Stimulated activated CD4-positive, alpha-beta T cell treated with anti-CD3 and anti-CD28 coated beads, Interleukin-12 subunit alpha, Interleukin-12 subunit beta, amount 100 ng/mL, for 48 hours (primary cell): Measurements from ENCODE around the gene MME.
"Not testable (repeated sequence)": the region's sequence is repeated elsewhere in the genome, so short reads cannot be mapped to it uniquely, and the experiment has no call there.

Experiments
- DNase-seq, 3 donors: peaks; one replicate each; pipeline ENCODE4 v3.0.0-alpha.2; 2020; ENCODE audit warnings: low read depth in 2 of 3, low spot score in 1 of 3

MME gene

DNA sequence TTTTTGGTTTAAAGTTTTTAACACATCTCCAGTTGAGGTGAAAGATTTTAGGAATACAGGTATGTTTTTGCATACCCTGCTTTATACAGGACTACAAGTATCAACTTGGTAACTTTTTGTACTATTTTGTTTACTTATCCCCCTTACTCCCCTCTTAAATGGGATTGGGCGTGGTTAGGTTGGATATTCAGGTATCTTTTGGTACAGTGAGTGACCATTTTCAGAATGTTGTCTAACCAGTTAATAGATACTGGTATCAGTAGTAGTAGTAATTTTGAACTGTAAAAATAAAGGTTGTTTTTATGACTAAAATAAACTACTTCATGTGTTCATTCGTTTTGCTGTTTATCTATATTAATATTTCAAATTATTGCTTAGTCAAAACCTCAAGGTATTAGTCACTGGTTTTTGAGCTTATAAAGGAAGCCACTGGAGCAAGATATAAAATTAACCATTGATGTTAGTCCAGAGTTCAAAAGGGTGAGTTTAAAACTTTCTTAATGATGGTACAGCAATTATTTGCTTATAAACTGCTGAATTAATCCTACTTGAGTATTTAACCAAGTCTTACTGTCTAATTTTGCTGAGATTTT lies 3.3 kb downstream of the MME start:
- DNase-seq = no peak

DNA sequence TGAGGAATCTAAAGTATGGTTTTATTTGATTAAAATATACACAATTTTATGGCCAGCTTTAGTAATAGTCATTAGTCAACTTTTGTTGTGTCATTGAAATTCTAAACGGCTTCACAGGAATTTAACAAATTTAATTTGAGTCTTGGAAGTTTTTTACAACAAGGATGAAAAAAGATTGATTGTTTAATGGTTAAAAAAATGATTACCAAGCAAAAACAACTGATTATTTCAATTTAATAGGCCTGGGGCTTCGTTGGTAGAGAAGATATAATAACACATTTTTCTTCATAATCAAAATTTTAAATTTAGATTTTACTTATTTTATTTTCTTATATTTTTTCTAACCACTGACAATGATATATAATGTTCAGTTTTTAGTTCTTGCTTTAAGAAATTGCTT lies 4.4 kb downstream of the MME start:
- DNase-seq = no peak

DNA sequence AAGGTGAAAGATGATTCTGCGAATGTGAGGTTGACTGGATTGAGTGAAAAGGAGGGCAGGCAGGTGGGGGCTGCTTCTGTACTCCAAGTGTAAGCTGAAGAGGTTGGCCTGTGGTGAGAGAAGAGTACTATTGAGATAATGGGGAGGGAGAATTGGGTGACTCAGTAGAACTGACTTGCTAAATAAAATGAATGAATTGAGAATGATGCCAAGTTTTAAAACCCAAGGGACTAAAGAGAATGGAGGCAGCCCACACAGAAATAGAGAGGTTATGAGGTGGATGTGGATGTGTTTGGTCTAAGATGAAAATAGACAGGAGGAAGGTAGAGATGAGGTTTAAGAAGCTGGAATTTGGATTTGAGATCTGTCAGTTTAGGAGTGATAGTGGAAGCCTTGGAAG lies 5.9 kb downstream of the MME start:
- DNase-seq = no peak

DNA sequence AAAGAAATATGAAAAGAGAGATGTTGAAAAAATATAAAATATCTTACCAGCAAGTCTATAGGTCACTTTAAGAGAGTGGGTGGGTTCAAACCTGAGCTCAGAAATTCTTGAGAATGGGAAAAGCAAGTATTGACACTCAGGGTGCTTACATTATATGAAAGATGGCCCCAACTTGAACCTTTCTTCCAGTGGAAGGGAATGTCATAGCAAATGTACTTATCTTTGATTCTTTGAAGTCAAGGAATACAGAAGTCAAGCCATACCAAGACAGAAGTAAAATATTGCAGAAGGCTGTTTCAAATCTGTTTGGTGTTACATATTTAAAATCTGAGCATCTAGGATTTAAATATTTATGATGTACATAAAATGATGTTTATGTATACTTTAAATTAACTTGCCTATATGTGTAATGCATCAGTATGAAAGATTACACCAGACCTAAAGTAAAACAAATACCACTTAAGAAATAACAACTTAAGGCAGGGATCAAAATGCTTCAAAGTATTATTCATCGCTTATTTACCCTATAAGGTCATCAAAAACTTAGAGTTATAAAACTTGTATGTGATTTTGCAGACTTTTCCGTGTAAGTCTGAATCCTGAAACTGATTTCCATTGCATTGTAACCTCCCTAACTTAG lies 8.7 kb downstream of the MME start:
- DNase-seq = no peak

DNA sequence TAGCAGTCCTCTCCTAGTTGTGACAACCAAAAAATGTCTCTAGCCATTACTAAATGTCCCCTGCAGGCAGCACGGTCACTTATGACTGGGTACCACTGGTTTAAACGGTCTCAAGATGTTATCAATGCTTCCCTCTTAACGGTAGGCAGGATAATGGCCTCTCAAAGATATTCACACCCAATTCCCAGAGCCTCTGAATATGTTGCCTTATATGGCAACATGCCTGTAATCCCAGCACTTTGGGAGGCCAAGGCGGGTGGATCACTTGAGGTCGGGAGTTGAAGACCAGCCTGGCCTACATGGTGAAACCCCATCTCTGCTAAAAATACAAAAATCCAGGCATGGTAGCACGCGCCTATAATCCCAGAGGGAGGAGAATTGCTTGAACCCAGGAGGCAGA lies 9.4 kb downstream of the MME start:
- no peak for DNase-seq

DNA sequence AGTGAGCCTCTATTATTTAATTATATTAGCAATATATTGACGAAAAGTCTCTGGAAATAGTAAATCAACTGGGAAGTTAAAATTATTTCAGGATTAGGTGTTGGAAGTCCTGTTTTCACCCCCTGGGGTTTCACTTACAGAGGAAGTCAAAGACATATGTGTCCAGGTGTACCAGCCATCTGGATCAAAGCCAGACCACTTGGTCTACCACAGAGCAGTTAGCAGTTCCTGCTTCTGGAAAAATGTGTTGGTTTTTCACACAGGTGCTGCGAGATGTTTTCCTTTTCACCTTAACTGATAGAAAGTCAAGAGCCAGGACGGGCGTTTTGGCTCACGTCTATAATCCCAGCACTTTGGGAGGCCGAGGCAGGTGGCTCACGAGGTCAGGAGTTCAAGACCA lies 13.1 kb downstream of the MME start:
- no peak for DNase-seq

DNA sequence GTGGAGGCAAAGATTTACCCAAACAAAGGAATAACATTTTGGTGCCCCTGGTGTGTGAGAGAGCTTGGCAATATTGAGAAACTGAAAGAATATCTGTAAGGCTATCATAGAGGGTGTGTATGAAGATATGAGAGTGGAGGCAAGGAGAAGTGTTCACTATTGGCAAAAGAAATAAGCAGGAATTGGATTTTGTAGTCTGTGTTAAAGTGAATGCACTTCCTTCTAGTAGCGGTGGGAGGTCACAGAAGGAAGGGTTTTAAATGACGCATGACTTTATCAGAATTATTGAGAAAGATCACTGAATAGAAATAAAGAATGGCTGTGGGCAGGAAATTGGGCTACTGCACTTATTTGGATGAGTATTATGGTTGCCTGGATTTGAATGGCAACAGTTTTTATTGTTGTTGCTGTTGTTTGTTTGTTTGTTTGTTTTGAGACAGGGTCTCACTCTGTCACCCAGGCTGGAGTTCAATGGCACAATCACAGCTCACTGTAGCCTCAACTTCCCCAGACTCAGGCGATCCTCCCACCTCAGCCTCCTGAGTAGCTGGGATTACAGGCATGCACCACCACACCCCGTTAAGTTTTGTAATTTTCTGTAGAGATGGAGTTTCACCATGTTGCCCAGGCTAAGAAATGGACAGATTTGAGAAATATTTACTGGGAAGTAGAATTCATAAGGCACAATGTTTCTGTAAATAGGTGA lies 16.3 kb downstream of the MME start:
- DNase-seq = no peak

DNA sequence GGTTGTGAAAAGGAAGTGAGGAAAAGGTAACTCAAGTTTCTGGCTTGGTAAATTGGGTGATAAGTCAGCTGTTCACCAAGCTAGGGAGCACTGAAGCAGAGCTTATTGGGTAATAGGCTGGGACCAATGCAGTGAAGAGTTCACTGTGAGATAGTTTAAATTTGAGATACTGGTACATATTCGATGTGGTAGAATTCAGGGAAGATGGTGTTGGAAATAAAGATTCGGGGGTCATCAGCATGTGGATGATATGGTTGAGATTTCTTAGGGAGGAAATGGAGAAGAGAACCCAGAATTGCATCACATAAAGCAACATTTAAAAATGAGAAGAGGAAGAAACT lies 16.9 kb downstream of the MME start:
- no peak for DNase-seq

DNA sequence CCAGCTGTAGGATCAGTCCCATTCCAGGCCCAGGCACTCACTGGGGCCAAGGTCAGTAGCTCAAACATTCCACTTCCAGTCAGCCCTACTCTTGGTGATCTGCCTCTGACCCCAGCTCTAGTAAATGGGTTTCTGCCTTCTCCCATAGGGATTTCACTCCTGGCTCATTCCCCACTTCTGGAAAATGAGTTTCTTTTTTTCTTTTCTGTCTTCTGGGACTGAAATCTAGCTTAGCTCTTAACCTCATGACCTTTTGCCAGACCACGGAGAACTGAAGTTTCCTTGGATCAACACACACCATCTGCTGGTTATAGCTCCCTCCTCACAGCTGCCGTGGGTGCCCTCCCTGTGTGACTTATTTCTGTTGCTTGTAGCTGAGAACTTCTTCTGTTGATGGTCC lies 21.3 kb downstream of the MME start:
- DNase-seq = no peak

DNA sequence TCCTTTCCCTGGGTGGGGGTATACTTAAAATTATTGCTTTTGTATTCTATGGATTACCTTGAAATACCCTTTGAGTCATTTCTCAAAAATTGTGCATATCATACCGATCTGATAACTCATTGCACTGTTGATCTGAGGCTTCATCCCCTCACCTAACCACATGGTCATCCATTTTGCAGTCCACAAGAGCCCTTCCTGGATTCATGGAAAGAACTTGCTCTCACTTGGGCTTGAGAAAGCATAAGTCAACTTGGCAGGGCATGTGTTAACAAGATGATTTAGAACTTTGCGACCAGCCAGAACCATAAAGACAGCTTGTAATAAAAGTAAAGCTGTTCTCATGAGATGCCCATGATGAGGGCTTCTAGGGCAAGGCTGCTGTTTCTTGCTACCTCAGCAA lies 22.2 kb downstream of the MME start:
- no peak for DNase-seq

DNA sequence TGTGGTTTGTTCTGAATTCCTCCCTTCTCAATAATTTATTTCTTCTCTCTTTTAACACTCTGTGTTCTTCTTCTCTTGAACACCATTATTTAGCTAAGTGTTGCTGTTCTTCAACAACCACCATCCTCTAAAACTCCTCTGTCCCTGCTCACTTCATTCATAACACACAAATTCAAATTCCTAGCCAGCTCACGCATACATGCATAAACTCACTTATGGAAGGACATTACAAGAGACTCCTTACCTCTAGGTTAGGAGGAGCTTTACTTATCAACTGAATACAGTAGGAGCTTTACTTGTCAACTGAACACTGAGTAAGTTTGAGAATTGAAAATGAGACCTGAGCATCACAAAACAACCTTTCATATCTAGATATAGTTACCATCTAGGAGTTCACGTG lies 23.6 kb downstream of the MME start:
- no peak for DNase-seq

DNA sequence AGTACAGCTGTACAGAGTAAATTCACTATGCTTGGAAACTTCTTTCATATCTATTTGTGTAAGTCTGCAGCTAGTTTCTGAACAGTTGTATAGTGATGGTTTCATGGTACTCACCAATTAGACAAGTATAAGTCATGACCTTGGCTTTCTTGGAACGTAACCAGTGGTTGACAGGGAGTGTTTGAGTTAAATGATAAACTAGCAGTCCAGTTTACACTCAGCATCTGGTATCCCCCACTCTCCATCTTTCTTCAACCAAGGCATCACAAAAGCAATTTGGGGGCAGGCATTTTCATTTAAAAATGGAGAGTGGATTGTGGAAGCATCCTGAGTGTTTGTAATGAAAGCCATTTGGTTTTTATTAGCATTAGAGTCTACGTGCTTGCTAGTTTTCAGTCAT lies 26.0 kb downstream of the MME start:
- no peak for DNase-seq

DNA sequence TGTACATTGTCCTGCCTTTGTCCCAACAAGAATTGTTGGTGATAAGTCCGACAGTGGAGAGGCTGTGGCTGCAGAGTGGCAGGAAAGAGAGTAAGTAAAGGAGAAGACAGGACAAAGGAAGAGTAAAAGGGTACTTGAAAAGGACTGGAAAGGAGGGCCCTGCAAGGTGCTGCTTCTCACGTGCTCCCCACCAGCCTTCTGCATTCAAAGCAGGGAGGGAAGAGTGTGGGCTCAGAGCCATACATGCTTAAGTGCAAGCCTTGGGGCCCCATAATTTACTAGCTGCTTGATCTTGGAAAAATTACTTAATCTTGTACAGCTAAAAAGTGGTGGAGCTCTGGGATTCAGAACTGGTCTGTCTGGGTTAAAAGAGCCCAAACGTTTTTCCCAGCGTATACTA lies 29.9 kb downstream of the MME start:
- no peak for DNase-seq

DNA sequence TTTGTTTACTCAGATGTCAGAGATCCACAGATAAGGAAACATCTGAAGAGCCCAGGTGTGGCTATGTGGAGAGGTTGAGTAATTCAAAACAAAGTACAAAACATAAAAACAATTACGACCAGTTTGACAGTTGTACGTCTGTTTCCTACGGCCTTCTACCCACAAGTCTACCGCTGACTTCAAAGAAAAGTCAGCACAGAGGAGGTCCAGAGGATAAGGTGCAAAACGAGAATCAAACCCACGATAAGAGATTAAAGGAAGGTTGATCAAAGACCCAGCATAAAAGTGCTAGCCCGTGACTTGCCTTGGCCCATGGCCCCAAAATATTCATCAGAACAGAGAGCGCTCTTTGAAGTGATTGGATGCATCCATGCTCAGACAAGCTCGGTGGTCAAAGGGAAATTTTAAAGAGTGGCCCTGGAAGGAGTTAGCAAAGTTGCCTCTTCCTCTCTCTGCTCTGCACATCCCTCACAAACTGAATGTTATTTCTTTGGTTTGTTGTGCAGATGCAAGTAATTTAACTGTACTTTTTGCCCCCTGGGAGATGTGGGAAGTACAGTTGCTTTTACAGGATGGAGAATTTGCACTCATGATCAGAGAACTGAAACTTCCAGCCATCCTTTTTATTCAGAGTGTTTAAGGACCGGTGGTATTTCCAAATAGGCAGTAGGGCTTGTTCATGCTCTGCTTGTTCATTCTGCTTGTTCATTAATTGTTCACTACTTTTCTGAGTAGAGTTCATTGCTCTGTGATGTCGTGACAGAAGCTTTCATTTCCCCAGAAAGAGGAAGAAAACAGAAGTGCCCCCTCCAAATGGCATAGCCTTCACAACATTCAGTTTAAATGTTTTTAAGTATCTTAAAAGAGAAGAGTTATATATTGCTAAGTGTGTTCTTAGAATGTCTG lies 31.1 kb downstream of the MME start:
- DNase-seq = no peak

DNA sequence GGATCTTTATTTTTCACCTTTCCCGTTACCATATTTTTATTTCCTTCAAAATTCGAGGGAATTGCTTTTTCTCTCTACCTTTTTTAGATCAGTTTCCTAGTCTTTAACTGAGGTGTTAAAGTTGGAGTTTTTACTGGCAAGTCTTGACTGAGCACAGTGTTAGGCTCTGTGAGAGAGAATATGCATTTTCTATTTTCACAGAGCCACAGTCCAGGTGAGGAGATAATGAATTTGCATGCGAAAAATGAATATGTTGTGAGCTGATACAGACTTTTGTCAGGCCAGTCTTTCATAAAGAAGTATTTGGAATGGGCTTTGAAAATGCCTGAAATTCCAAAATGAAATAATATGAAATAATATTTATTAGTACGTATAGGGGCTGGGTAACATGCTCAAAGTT lies 31.9 kb downstream of the MME start:
- DNase-seq = no peak

DNA sequence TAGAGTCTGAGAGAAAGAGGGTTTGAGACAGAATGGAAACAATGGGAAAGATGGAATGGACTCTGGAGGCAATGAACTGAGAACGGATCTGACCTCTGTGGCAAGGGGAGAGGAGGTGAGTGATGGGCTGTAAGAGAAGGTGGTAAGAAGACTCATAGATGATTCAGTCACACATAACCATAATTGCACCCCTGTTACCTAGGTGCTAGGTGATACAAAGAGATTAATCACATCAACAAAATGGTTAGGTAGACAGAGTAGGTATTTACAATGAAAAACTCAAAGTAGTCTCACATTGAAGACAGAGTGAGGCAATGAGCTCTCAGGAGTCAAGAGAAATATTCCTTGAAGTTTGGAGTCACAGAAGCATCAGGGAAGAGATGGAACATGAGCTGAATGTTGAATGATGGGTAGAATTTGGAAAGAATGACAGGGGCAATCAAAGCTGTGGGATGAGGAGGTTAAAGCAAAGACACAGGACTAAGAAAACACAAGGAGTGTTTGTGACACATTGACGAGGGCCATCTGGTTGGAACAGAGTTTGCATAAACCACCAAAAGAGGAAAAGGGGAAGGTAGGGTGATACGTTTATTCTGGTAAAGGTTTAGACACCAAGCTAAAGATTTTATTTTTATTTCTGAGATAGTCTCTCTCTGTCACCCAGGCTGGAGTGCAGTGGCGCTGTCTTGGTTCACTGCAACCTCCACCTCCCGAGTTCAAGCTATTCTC lies 32.7 kb downstream of the MME start:
- no peak for DNase-seq

DNA sequence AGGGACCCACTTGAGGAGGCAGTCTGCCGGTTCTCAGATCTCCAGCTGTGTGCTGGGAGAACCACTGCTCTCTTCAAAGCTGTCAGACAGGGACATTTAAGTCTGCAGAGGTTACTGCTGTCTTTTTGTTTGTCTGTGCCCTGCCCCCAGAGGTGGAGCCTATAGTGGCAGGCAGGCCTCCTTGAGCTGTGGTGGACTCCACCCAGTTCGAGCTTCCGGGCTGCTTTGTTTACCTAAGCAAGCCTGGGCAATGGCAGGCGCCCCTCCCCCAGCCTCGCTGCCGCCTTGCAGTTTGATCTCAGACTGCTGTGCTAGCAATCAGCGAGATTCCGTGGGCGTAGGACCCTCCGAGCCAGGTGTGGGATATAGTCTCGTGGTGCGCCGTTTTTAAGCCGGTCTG lies 44.6 kb downstream of the MME start:
- not testable (repeated sequence) for DNase-seq

DNA sequence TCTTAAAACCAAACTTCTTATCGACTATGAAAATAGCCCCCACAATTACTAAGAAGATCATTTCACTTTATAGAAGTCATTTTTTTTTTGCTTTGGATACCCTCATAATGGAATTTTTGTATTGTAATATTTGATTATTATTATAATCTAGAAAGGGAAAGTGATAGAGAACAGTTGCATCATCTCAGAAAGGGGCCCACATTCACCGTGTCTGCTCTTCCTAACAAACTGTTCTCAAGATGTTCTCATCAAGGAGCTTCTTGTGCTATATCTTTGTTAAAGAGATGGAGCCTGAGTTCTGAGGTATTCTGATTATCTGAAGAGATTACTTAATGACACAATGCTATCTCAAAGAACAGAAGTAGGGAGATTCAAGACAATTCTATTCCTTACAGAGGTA lies 49.3 kb downstream of the MME start:
- no peak for DNase-seq

DNA sequence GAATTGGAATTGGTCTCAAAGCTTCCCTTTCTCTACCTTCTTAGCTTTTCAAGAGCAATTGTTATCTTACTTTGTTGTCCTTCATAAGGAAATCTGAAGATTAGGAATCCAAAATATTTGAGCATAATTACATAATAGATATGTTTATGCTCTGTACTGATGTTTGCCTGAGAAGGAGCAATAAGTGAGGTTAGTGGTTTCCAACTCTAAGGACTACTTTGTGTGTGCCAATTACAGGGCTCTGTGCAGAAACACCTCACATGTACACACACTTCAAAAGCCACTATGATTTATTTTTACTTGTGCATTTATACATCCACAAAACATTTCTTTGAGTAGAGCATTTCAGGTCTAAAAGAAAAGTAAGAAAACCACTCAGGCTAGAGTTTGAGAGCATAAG lies 49.9 kb downstream of the MME start:
- DNase-seq = no peak

DNA sequence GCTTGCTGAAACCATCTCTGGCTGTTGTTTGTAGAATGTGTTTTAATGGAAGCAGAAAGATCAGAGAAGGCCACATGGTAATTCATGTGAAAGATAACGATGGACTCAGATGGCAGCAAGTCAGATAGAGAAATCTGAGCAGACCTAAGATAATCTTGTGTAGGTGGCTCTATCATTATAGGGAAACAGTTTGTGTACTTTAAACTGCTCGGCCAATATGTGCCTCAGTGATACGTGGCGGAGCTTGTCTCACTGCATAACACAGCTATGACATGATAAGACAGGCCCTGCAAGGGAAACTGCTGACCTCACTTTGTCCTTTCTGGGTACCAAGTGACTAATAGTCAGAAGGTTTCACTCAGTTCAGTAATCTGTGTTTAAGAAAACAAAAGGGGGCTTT lies 51.0 kb downstream of the MME start:
- no peak for DNase-seq

DNA sequence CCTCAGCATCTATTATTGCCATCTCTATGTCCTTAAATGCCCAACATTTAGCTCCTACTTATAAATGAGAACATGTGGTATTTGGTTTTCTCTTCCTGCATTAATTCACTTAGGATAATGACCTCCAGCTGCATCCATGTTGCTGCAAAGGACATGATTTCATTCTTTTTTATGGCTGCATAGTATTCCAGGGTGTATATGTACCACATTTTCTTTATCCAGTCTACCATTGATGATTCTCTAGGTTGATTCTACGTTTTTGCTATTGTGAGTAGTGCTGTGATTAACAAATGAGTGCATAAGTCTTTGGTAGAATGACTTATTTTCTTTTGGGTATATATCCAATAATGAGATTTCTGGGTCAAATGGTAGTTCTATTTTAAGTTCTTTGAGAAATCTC lies 54.2 kb downstream of the MME start:
- DNase-seq = not testable (repeated sequence)
